GM18867 (cell line): ENCODE results near the gene PNO1.
"Not testable (repeated sequence)": the region's sequence is repeated elsewhere in the genome, so short reads cannot be mapped to it uniquely, and the experiment has no call there.

Experiments used
- ATAC-seq: cut with Tn5 transposase; IDR thresholded peaks from one replicate; pipeline ENCODE4 v1.9.1; 2021; ENCODE audit warnings: mild to moderate bottlenecking, moderate library complexity; ENCODE audit not compliant: unreplicated experiment

PNO1 gene

DNA sequence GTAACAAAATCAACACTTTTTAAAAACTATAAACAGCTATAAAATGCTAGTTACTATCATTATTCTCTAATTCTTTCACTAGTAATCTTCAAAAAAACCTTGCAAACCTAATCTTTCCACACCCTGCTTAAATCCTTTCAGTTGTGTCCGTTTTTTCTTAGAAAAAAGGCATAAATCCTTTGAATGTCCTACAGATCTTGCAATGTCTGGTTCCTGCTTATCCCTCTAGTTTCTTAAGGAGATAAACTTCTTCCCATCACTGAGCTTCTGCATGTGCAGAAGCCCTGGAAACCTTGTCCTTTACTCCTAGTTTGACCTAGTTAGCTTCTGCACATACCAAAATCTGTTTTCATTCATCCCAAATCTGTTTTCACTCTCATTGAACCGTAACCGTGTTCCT is 1.3 kb upstream of the PNO1 start:
- no peak for ATAC-seq

DNA sequence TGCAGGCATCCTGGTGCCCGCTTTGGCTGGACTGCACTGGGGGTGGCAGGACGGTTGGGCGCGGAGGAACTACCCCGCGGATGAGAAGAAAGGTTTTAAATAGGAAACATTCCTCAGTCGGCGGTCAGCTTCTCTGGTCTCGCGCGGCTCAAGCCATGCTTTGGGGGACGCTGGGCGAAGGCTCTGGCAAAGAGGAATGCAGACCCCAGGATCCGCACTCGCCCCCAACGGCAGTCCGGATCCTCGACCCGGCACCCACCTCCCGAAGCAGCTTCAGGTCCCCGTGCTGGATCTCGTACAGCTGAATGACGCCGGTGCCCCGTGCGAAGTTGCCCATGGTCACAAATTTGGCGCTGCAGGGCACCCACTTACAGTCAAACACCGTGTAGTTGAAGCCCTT is 686 bp upstream of the PNO1 start:
- ATAC-seq: peak; percentile 36

- no peak for ATAC-seq
These were observed 403 bp downstream of the PNO1 start for GRCh38 chr2:68158134-68158447.

DNA sequence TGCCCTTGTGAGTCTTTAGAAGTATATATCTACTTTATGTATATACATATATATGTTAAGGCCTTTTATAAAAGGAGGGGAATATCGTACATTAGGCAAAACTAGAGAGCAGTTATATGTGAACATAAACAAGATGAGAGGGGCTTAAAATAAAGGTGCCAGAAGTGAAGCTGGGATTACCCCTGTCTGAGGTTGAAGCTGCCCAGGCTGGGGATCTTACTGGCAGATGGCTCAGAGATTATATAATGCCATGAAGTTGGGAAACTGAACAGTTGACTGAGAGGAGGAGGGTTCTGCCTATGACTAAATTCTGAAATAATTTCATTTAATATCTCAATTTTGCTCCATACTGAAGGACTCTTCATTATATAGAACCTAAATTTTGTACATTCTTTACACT is 6.0 kb downstream of the PNO1 start:
- no peak for ATAC-seq

GRCh38 chr2:68167186-68167585 is 9.5 kb downstream of the PNO1 start:
- no peak for ATAC-seq

DNA sequence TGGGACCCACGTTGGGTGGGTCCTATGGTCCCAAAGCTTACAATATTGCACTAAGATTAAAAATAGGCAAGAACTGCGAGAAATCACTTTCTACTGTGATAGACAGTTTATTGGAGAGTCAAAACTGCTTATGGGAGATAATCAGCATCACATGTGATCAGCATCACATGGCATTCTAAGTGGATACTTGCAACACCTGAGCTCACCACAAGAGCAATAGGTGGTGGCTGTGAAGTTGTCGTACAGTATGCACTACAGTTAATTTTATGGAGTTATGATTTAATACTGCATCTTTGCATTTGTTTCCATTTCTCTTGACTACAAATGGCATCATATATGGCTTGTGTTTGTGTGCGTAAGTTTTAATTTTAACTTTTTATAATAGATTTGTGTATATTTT is 11.6 kb downstream of the PNO1 start:
- ATAC-seq: no peak

GRCh38 chr2:68171146-68171545 is 13.5 kb downstream of the PNO1 start:
- no peak for ATAC-seq

GRCh38 chr2:68171684-68172083 is 14.0 kb downstream of the PNO1 start:
- no peak for ATAC-seq

DNA sequence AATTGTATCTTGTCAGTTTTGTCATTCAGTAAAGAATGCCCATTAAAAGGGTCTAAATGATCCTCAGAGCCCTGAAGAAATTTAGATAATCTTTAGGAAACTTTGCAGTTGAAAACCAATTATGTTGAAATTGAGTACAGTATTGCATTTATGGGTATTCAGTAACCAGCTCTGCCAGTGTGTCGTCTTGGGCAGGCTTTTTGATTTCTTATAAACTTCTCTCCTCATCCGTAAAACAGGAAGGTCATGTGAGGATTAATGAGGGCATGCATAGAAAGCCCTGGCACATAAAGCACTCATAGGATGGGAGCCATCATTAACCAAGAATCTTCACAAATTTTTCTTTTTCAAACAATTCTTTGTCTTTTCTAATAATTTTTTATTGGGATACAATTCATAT is 14.8 kb downstream of the PNO1 start:
- no peak for ATAC-seq

DNA sequence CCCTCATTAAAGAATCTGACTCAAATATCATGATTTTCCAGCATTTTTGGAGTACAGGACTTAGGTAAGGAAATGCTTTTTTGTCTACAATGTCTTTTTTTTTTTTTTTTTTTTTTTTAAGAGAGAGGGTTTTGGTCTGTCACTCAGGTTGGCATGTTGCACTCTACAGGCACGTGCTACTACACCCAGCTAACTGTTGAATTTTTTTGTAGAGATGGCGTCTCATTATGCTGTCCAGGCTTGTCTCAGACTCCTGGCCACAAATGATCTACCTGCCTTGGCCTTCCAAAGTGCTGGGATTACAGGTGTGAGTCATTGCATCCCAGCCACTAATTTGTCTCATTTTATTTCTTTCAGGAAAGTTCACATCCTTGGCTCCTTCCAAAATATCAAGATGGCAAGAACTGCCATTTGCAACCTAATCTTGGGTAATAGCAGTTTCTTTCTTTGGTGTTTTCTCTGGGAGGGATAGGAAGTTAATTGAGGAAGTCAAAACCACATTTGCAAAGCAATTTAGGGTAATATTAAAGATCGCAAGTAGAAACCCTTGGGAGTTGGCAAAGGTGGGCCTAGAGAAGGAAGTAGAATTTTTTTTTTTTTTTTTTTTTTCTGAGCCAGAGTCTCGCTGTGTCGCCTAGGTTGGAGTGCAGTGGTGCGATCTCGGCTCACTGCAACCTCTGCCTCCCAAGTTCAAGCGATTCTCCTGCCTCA is 15.5 kb downstream of the PNO1 start:
- no peak for ATAC-seq

DNA sequence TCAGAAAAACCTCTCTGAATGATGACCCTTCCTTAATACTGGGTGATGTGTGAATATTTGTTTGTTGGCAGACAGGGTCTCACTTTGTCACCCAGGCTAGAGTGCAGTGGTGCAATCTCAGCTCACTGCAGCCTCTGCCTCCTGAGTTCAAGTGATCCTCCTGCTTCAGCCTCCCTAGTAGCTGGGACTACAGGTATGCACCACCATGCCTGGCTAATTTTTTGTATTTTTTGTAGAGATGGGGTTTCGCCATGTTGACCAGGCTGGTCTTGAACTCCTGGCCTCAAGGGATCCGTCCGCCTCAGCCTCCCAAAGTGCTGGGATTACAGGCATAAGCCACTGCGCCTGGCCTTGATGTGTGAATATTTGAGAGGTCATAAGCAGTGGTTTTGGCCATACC is 17.5 kb downstream of the PNO1 start:
- ATAC-seq: not testable (repeated sequence)

DNA sequence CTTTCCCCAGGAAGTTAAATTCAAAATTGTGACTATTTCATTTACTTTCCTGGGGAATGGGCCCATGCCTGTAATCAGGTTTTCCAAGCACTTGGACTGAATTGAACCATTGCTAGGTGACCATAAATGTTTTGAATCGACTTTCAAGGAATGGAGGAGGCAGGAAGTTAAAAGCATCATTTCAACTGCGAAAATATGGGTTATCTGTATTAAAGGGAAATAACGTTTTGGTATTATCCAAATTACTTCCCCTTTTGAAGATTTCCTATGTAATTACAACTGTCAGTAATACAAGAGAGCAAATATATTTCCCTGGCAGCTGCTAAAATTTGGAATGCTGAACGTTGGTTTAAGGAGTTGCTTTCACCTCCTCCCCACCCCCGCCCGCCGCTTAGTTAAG is 19.0 kb downstream of the PNO1 start:
- ATAC-seq: no peak

DNA sequence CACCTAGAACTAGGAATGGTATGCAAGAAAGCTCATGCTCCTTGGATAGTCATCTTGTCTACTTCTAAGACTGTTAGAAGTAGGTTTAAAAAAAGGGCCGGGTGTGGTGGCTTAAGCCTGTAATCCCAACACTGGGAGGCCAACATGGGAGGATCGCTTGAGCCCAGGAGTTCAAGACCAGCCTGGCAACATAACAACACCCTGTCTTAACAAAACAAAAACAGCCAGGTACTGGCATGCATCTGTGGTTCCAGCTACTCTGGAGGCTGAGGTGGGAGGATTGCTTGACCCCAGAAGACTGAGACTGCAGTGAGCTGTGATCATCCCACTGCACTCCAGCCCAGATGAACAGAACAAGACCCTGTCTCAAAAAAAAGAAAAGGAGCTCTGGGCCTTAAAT is 19.9 kb downstream of the PNO1 start:
- ATAC-seq: no peak

- no peak for ATAC-seq
These were observed 20.7 kb downstream of the PNO1 start for GRCh38 chr2:68178432-68178831.

GRCh38 chr2:68178954-68179627 is 21.4 kb downstream of the PNO1 start:
- no peak for ATAC-seq

- no peak for ATAC-seq
These were observed 25.2 kb downstream of the PNO1 start for GRCh38 chr2:68182902-68183301.

GRCh38 chr2:68185541-68186164 is 28.0 kb downstream of the PNO1 start:
- ATAC-seq: peak; percentile 51

DNA sequence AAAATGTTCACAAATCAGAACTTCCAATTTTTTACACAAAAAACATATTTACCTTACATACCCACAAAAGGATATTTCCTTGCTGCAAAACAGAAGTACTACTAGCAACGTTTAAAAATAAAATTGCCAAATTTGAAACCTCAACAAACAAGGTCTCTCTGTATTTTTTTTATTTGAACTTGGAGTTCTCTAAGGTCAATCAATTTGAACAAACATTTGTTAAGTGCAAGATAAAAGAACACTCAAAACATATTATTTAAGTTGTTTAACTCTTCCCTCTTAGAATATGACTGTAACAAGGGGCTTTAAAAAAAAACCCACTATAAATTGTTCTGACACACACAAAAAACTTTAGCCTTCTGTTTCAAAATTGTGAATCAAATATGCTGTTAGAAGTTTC is 29.6 kb downstream of the PNO1 start:
- no peak for ATAC-seq

- no peak for ATAC-seq
These were observed 31.1 kb downstream of the PNO1 start for GRCh38 chr2:68188831-68189230.

DNA sequence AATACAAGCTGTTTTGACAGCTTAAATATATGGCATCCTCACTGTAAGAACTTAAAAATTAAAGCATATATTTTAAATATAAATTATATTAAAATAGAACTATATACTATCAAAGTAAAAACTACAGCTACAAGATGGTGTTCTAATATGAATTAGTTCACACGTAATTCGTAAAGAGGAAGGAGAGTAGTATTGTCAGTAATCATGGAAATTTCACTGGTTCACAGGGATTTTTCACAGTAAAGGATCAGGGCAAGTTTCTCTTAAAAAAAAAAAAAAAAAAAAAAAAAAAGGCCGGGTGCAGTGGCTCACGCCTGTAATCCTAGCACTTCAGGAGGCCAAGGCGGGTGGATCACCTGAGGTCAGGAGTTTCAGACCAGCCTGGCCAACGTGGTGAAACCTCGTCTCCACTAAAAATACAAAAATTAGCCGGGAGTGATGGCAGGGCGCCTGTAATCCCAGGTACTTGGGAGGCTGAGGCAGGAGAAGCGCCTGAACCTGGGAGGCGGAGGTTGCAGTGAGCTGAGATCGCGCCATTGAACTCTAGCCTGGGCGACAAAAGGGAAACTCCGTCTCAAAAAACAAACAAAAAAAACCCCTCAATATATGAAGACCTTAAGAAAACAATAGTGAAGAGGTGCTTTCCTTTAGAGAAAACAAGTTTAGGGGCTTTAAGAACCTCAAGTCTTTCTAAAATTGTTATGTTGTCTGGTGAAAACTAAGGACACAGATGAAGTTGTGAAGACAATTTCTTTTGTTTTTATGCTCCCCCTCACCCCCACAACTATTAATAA is 32.5 kb downstream of the PNO1 start:
- no peak for ATAC-seq

GRCh38 chr2:68190991-68191731 is 33.5 kb downstream of the PNO1 start:
- ATAC-seq: no peak
